ENCODE data around the gene MUC5B. TPM values are rescaled to one million over a fixed set of nuclear protein-coding genes. Genes with fewer than 3 reads are reported as not detected.
"Not testable (repeated sequence)": the region's sequence is repeated elsewhere in the genome, so short reads cannot be mapped to it uniquely, and the experiment has no call there.

Gene MUC5B
- total RNA-seq, 1 donor from 2014 or later: not detected

GRCh38 chr11:1242289-1242688, 19.4 kb downstream of the MUC5B start:
- no peak for DNase-seq (ENCODE audit: low spot score in 2 of 2)
- no peak for FAIRE-seq

GRCh38 chr11:1242751-1243150, 19.9 kb downstream of the MUC5B start:
- not testable (repeated sequence) for FAIRE-seq; DNase-seq (ENCODE audit: low spot score in 2 of 2)

GRCh38 chr11:1243521-1243920, 20.7 kb downstream of the MUC5B start:
- DNase-seq (ENCODE audit: low spot score in 2 of 2); FAIRE-seq: not testable (repeated sequence)

GRCh38 chr11:1244557-1244956, 21.7 kb downstream of the MUC5B start:
- FAIRE-seq: not testable (repeated sequence)

GRCh38 chr11:1245717-1246116, 22.9 kb downstream of the MUC5B start:
- not testable (repeated sequence) for DNase-seq (ENCODE audit: low spot score in 2 of 2); FAIRE-seq

More at GRCh38 chr11:1244557-1244956, 21.7 kb downstream of the MUC5B start:
- DNase-seq (ENCODE audit: low spot score in 2 of 2): not testable (repeated sequence)

- FAIRE-seq; DNase-seq (ENCODE audit: low spot score in 2 of 2): not testable (repeated sequence)
Observed at GRCh38 chr11:1246301-1246700, 23.4 kb downstream of the MUC5B start.

GRCh38 chr11:1247026-1247425, 24.2 kb downstream of the MUC5B start:
- FAIRE-seq; DNase-seq (ENCODE audit: low spot score in 2 of 2): not testable (repeated sequence)

GRCh38 chr11:1248951-1249350, 26.1 kb downstream of the MUC5B start:
- not testable (repeated sequence) for DNase-seq (ENCODE audit: low spot score in 2 of 2); FAIRE-seq

GRCh38 chr11:1250411-1250810, 27.5 kb downstream of the MUC5B start:
- FAIRE-seq; DNase-seq (ENCODE audit: low spot score in 2 of 2): not testable (repeated sequence)

GRCh38 chr11:1251236-1251770, 28.4 kb downstream of the MUC5B start:
- no peak for DNase-seq (ENCODE audit: low spot score in 2 of 2)
- no peak for FAIRE-seq

- FAIRE-seq: no peak
Observed at GRCh38 chr11:1252371-1253102, 29.7 kb downstream of the MUC5B start.

GRCh38 chr11:1253103-1253485, 30.2 kb downstream of the MUC5B start:
- DNase-seq (ENCODE audit: low spot score in 2 of 2) (no peak), FAIRE-seq (no peak)

More at GRCh38 chr11:1252371-1253102, 29.7 kb downstream of the MUC5B start:
- DNase-seq (ENCODE audit: low spot score in 2 of 2): no peak

- FAIRE-seq (no peak), DNase-seq (ENCODE audit: low spot score in 2 of 2) (no peak)
Observed at GRCh38 chr11:1254086-1254648, 31.3 kb downstream of the MUC5B start.

GRCh38 chr11:1254733-1255132, 31.9 kb downstream of the MUC5B start:
- FAIRE-seq: no peak
- DNase-seq (ENCODE audit: low spot score in 2 of 2): no peak

GRCh38 chr11:1255151-1255550, 32.3 kb downstream of the MUC5B start:
- DNase-seq (ENCODE audit: low spot score in 2 of 2) (no peak), FAIRE-seq (no peak)

GRCh38 chr11:1256257-1257045, 33.6 kb downstream of the MUC5B start:
- no peak for DNase-seq (ENCODE audit: low spot score in 2 of 2)
- FAIRE-seq: no peak

GRCh38 chr11:1257366-1257765, 34.5 kb downstream of the MUC5B start:
- DNase-seq (ENCODE audit: low spot score in 2 of 2) (no peak), FAIRE-seq (no peak)

GRCh38 chr11:1257916-1258315, 35.0 kb downstream of the MUC5B start:
- no peak for DNase-seq (ENCODE audit: low spot score in 2 of 2)
- FAIRE-seq: no peak

- no peak for FAIRE-seq
- no peak for DNase-seq (ENCODE audit: low spot score in 2 of 2)
Observed at GRCh38 chr11:1258401-1259075, 35.7 kb downstream of the MUC5B start.

GRCh38 chr11:1259076-1259461, 36.2 kb downstream of the MUC5B start:
- no peak for FAIRE-seq
- no peak for DNase-seq (ENCODE audit: low spot score in 2 of 2)

All from frontal cortex (tissue), 4 donors.